Pancreas (tissue), 10 donors: Measurements from ENCODE around the gene GRK5. TPM values are rescaled to one million over a fixed set of nuclear protein-coding genes. Genes with fewer than 3 reads are reported as not detected.

ENCODE experiments used
- ATAC-seq, 4 donors: fragments of 200-7000 bp; cut with Tn5 transposase; one replicate each; pipeline versions ENCODE4 v1.8.0 to v1.9.1; 2020; ENCODE audit warnings: mild to moderate bottlenecking in 4 of 4, moderate library complexity in 4 of 4
- DNase-seq, 6 donors: peaks; one replicate each; pipeline ENCODE4 v3.0.0-alpha.2; 2020
- FAIRE-seq: peaks from 2 replicates; lab custom pipeline; 2012; peaks lifted over from hg19 to GRCh38; lab: Jason Lieb, UNC
- H3K27ac ChIP-seq, 4 donors: fragments of 200-600 bp; sonication (generic); 1 replicate in 3 of 4; 2 replicates in 1 of 4; pipeline versions ENCODE4 v1.5.0 to v1.8.0; 2020
- H3K27me3 ChIP-seq, 4 donors: fragments of 200-600 bp; one replicate each; pipeline ENCODE4 v1.8.0; 2021
- H3K36me3 ChIP-seq, 3 donors: fragments of 200-600 bp; sonication (generic) in 1 of 3; one replicate each; pipeline versions ENCODE4 v1.5.0 to v1.8.0; 2020 to 2021
- H3K4me1 ChIP-seq, 3 donors: fragments of 200-600 bp; one replicate each; pipeline ENCODE4 v1.8.0; 2021
- H3K4me3 ChIP-seq, 4 donors: fragments of 200-600 bp; sonication (generic) in 2 of 4; one replicate each; pipeline versions ENCODE4 v1.5.0 to v1.8.0; 2020 to 2021
- H3K9me3 ChIP-seq, 4 donors: fragments of 200-600 bp; one replicate each; pipeline ENCODE4 v1.8.0; 2021
- WGBS, 2 donors: extraction: QIAGEN DNeasy Blood & Tissue Kit; methylation state at CpG; one replicate each; pipeline ENCODE4 v1.1.7; 2013; 5-methylcytosine and 5-hydroxymethylcytosine counted together
- intact Hi-C, 3 donors: fragments of 100-400 bp; cut with DNase I; formaldehyde crosslinking; loops; one replicate each; pipeline versions ENCODE4 v1.11.1 to v1.14.2; 2022
- polyA plus RNA-seq, 2 donors: library from polyadenylated mRNA; stranded (reverse); fragments of 200-250 nt; gene quantifications; one replicate each; pipeline ENCODE4 v1.2.3, GENCODE V29; 2013
- total RNA-seq, 6 donors: library from RNA; stranded (reverse); fragmentation: NEBNext Ultra II Directional in 4 of 6; extraction: Animal tissue kit (Norgen Biotek cat#: 25700) in 4 of 6; gene quantifications; one replicate each; pipeline versions ENCODE4 v1.2.1 to v1.2.4, GENCODE V29; 2021 to 2023
- TF ChIP-seq, protein P1 (sequence below), 4 donors: fragments of 200-600 bp; sonication (generic) in 3 of 4; IDR thresholded peaks; one replicate each; pipeline versions ENCODE4 v1.5.0 to v1.8.0; 2021; ENCODE audit warnings: antibody characterized with exemption in 4 of 4
- donor health status: healthy with polysubstance abuse.
- donor health status: DM: no; HTN: no; CAD: no; lungs with moderate emphysema.
- donor health status: DM: no; HTN: no; CAD: no.
- donor health status: control.
- donor health status: control.
- donor health status: Bipolar disorder and iron deficiency.
- donor health status: DM: yes; HTN: yes; CAD: no.
- donor health status: DM: no; HTN: no; CAD: no.
- donor health status: DM: no; HTN: no; CAD: no.
- donor health status: DM: yes; HTN: yes; CAD: no.

Gene GRK5
- total and polyA plus RNA-seq, 8 donors = 1.4 to 6.0 (median 2.5) TPM

DNA sequence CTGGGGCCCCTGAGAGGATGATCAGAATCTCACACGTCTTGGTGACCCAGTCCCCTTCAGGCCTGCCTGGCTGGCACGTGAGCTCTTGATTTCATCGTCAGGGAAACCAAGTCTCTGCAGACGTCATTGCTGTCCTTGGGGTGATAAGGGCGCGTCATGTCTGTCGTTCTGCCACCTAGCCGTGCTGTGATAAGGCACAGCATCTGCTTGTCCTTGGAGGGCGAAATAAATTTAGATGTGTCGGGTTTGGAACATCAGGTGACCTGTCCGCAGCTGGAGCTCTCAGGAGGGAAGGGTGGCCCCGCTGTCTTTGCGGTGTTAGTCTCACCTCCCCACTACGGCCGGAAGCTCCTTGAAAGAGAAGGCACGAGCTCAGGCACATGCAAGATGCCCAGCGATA, 129.2 kb downstream of the GRK5 start:
- intact Hi-C loops = no loop called here
- WGBS, 2 donors = 50 to 55% methylated on average over 17 of the region's 17 CpGs
- no peaks in the 10 kb centered on the region for H3K4me1 ChIP-seq
- H3K9me3 ChIP-seq = no peaks in the 10 kb centered on the region
- no peak for FAIRE-seq
- no peaks in the 10 kb centered on the region for H3K27me3 ChIP-seq
- H3K4me3 ChIP-seq = no peak overlapping the region
- DNase-seq = peak in 2 of 6 donors; percentile 24 to 51
- H3K27ac ChIP-seq = no peak overlapping the region
- peak; percentile 47 to 74 (median 60) for ATAC-seq
- no peaks in the 10 kb centered on the region for H3K36me3 ChIP-seq
- TF ChIP-seq, protein P1, sequence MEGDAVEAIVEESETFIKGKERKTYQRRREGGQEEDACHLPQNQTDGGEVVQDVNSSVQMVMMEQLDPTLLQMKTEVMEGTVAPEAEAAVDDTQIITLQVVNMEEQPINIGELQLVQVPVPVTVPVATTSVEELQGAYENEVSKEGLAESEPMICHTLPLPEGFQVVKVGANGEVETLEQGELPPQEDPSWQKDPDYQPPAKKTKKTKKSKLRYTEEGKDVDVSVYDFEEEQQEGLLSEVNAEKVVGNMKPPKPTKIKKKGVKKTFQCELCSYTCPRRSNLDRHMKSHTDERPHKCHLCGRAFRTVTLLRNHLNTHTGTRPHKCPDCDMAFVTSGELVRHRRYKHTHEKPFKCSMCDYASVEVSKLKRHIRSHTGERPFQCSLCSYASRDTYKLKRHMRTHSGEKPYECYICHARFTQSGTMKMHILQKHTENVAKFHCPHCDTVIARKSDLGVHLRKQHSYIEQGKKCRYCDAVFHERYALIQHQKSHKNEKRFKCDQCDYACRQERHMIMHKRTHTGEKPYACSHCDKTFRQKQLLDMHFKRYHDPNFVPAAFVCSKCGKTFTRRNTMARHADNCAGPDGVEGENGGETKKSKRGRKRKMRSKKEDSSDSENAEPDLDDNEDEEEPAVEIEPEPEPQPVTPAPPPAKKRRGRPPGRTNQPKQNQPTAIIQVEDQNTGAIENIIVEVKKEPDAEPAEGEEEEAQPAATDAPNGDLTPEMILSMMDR (IDR thresholded peaks at IDR 0.05) = no peak

DNA sequence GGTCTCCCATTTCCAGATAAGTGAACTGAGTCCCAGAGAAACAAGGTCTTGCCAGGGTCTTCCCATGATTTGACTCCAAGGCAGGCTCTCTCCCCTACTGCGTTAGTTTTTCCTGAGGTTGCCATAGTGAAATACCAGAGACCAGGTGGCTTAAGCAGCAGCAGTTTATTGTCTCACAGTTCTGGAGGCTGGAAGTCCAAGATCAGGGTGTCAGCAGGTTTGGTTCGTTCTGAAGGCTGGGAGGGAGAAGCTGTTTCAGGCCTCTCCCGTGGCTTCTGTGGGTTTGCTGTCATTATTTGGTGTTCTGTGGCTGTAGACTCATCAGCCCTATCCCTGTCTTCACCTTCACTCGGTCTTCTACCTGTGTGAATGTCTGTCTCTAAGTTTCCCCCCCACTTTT, 129.9 kb downstream of the GRK5 start:
- no peaks in the 10 kb centered on the region for H3K9me3 ChIP-seq
- TF ChIP-seq, protein P1 (IDR thresholded peaks at IDR 0.05) = no peak
- ATAC-seq (no peak), DNase-seq (no peak), FAIRE-seq (no peak)
- intact Hi-C loops = no loop called here
- no peak overlapping the region for H3K27ac ChIP-seq
- H3K4me1 ChIP-seq = no peaks in the 10 kb centered on the region
- no peak overlapping the region for H3K4me3 ChIP-seq
- no peaks in the 10 kb centered on the region for H3K27me3 ChIP-seq
- 72 to 74% methylated on average over 4 of the region's 4 CpGs for WGBS, 2 donors
- H3K36me3 ChIP-seq = no peaks in the 10 kb centered on the region

DNA sequence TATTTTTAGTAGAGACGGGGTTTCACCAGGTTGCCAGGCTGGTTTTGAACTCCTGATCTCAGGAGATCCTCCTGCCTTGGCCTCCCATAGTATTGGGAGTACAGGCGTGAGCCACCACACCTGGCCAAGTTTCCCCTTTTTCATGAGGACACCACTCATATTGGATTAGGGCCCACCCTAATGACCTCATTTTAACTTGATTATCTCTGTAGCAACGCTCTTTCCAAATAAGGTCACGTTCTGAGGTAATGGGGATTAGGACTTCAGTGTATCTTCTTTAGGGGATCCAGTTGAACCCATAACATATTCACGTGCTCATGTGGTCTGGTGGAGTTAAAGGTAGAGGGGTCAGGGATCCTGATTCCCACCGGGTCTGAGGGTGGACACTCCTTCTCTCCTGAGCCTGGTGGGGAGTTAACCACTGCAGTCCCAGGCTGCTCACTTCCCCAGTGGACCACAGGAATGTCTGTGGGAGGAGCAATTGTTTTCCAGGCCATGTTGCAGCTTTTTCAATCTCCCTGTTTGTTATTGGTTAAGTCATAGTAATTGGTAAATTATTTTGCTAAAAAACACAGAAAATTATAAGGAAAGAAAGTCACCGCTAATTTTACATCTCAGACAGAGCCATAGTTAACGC, 130.5 kb downstream of the GRK5 start:
- no peak for ATAC-seq
- H3K27ac ChIP-seq = no peak overlapping the region
- TF ChIP-seq, protein P1 (IDR thresholded peaks at IDR 0.05) = no peak
- no peak for DNase-seq
- H3K27me3 ChIP-seq = no peaks in the 10 kb centered on the region
- no peaks in the 10 kb centered on the region for H3K4me1 ChIP-seq
- no peaks in the 10 kb centered on the region for H3K9me3 ChIP-seq
- H3K36me3 ChIP-seq = no peaks in the 10 kb centered on the region
- WGBS, 2 donors = 80 to 88% methylated on average over 8 of the region's 8 CpGs
- intact Hi-C loops = no loop called here
- FAIRE-seq = no peak
- no peak overlapping the region for H3K4me3 ChIP-seq

DNA sequence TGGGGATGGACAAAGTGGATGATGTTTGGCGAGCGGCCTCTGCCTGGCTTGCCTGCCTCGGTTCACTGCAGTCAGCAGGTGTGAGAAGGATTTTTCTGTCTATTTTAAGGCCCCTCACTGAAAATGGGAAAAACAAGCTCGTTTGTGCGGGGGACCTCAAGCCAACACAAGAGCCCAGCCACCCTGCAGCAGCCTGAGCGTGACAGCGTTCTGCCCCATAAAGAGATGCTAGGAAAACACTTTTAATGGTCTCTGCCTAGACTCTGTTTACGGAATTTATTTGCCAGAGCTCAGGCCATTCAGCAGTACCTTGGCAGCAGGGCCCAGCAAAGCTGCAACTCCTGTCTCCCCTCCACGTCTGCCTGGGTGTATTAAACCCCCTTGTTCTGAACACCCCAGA, 131.7 kb downstream of the GRK5 start:
- 90 to 92% methylated on average over 9 of the region's 9 CpGs for WGBS, 2 donors
- FAIRE-seq = no peak
- no peak for ATAC-seq
- no peaks in the 10 kb centered on the region for H3K36me3 ChIP-seq
- H3K4me1 ChIP-seq = no peaks in the 10 kb centered on the region
- no peaks in the 10 kb centered on the region for H3K27me3 ChIP-seq
- intact Hi-C loops = no loop called here
- no peaks in the 10 kb centered on the region for H3K9me3 ChIP-seq
- H3K4me3 ChIP-seq = no peak overlapping the region
- DNase-seq = no peak
- no peak overlapping the region for H3K27ac ChIP-seq
- TF ChIP-seq, protein P1 (IDR thresholded peaks at IDR 0.05) = no peak

DNA sequence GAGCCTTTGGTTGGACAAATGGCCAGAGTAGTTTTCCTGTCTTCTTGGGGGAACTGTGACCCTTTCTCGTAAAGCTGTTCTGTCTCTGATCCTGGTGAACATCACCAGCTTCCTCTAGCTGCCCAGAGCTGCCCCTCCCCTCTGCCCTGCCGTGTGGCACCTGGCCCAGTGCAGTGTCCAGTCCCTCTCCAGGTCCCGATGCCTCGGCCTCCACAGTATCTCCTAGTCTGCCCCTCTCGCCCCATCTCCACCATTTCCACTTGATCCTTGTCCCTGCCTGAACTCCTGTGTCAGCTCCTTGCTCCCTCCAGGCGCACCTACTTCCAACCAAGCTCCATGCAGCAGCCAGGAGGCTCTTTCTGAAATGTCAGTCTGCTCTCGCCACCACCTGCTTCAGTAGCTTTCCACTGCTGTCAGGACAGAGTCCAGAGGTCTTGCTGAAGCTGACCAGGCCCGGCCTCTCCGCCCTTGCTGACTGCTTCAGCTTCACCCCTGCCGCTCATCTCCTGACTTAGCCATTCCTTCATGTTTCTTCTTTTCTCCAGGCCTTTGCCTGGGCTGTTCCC, 133.6 kb downstream of the GRK5 start:
- Histone ChIP-seq H3K9me3 (no peaks in the 10 kb centered on the region), H3K36me3 (no peaks in the 10 kb centered on the region), H3K4me3 (no peak overlapping the region), H3K27ac (no peak overlapping the region), H3K4me1 (no peaks in the 10 kb centered on the region), H3K27me3 (no peaks in the 10 kb centered on the region)
- no peak for ATAC-seq
- intact Hi-C loops = no loop called here
- WGBS, 2 donors = 89 to 92% methylated on average over 10 of the region's 10 CpGs
- no peak for FAIRE-seq
- TF ChIP-seq, protein P1 (IDR thresholded peaks at IDR 0.05) = no peak
- DNase-seq = no peak
